Measurements from ENCODE around the gene MPRIP.

The MPRIP gene

GRCh38 chr17:17221329-17221728 is 179.1 kb downstream of the MPRIP start:
- TF ChIP-seq CTCF (IDR thresholded peaks at IDR 0.05; ENCODE audit: low read depth, low read length, missing control alignments), result no peak
- Histone ChIP-seq H3K4me3 (ENCODE audit: low read depth, low read length) (no peak overlapping the region), H3K27me3 (replicated peaks) (no peaks in the 10 kb centered on the region), H3K36me3 (replicated peaks) (peaks cover 86% of the 10 kb centered on the region), H3K27ac (no peak overlapping the region)
- DNase-seq, result no peak
- in situ Hi-C loops (cut with HindIII; ENCODE audit: low pct_ligation_motif_present, low sequenced_read_pairs), result no loop called here

- no peak for DNase-seq
- Histone ChIP-seq H3K36me3 (replicated peaks) (peaks cover 85% of the 10 kb centered on the region), H3K27me3 (replicated peaks) (no peaks in the 10 kb centered on the region), H3K4me3 (ENCODE audit: low read depth, low read length) (no peak overlapping the region), H3K27ac (no peak overlapping the region)
- no peak for TF ChIP-seq CTCF (IDR thresholded peaks at IDR 0.05; ENCODE audit: low read depth, low read length, missing control alignments)
- in situ Hi-C loops (cut with HindIII; ENCODE audit: low pct_ligation_motif_present, low sequenced_read_pairs), result no loop called here
Measured at GRCh38 chr17:17223736-17224135, 181.5 kb downstream of the MPRIP start.

DNA sequence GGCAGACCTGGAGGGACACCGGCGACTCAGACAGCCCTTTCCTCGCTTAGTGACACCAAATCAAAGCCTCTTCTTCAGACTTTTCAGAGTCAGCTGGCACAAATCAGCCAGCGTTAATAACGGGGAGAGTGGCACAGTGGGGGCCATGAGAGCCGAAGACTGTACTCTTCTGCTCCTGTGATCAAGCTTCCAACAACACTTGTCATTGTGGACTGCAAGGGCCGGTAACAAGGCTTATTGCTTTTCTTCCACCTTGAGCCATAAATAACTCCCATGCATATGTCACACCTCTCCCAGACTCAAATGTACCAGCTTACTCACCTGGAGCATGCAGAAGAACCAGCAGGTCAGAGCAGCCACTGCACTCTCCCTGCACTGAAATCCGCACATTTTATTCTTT is 181.9 kb downstream of the MPRIP start:
- no peak overlapping the region for H3K4me3 ChIP-seq (ENCODE audit: low read depth, low read length)
- in situ Hi-C loops (cut with HindIII; ENCODE audit: low pct_ligation_motif_present, low sequenced_read_pairs), result no loop called here
- TF ChIP-seq CTCF (IDR thresholded peaks at IDR 0.05; ENCODE audit: low read depth, low read length, missing control alignments), result no peak

GRCh38 chr17:17225901-17226300 is 183.6 kb downstream of the MPRIP start:
- no peak overlapping the region for H3K27ac ChIP-seq
- no peaks in the 10 kb centered on the region for H3K27me3 ChIP-seq (replicated peaks)
- no peak for TF ChIP-seq CTCF (IDR thresholded peaks at IDR 0.05; ENCODE audit: low read depth, low read length, missing control alignments)
- H3K4me3 ChIP-seq (ENCODE audit: low read depth, low read length), result no peak overlapping the region
- in situ Hi-C loops (cut with HindIII; ENCODE audit: low pct_ligation_motif_present, low sequenced_read_pairs), result no loop called here
- no peak for DNase-seq
- peaks cover 93% of the 10 kb centered on the region for H3K36me3 ChIP-seq (replicated peaks)

More for the DNA sequence above, 181.9 kb downstream of the MPRIP start:
- H3K36me3 ChIP-seq (replicated peaks), result peaks cover 87% of the 10 kb centered on the region
- no peak for DNase-seq
- H3K27me3 ChIP-seq (replicated peaks), result no peaks in the 10 kb centered on the region
- H3K27ac ChIP-seq, result no peak overlapping the region

GRCh38 chr17:17226451-17227265 is 184.4 kb downstream of the MPRIP start:
- H3K4me3 ChIP-seq (ENCODE audit: low read depth, low read length), result no peak overlapping the region
- DNase-seq, result no peak
- no peak for TF ChIP-seq CTCF (IDR thresholded peaks at IDR 0.05; ENCODE audit: low read depth, low read length, missing control alignments)
- in situ Hi-C loops (cut with HindIII; ENCODE audit: low pct_ligation_motif_present, low sequenced_read_pairs), result no loop called here
- no peak overlapping the region for H3K27ac ChIP-seq
- H3K36me3 ChIP-seq (replicated peaks), result peaks cover 91% of the 10 kb centered on the region
- H3K27me3 ChIP-seq (replicated peaks), result no peaks in the 10 kb centered on the region
